H1 (cell line): ENCODE data around the gene SLC28A1. TPM values are rescaled to one million over a fixed set of nuclear protein-coding genes. Genes with fewer than 3 reads are reported as not detected.

Source experiments
- CTCF ChIA-PET: fragments of 300-600 bp; sonication (Branson Sonifier 250); formaldehyde crosslinking; loops from one replicate; lab custom pipeline; 2021; ENCODE audit not compliant: partially characterized antibody; lab: Charles Lee
- POLR2A ChIA-PET: fragments of 300-600 bp; sonication (Branson Sonifier 250); formaldehyde crosslinking; loops from one replicate; lab custom pipeline; 2021; ENCODE audit warnings: inconsistent platforms; ENCODE audit not compliant: partially characterized antibody; lab: Charles Lee
- DNase-seq, 2 experiments: peaks; one replicate each; pipeline versions ENCODE4 v3.0.0 to v3.0.0-alpha.2; 2010 to 2022; ENCODE audit warnings: low spot score in 2 of 2, low read depth in 1 of 2, mixed read lengths in 1 of 2
- FAIRE-seq: peaks from 2 replicates; lab custom pipeline; 2011; peaks lifted over from hg19 to GRCh38; lab: Jason Lieb, UNC
- H2AFZ ChIP-seq: 2 replicates; pipeline ENCODE4 v1.8.1; 2012; ENCODE audit warnings: low read length, inconsistent platforms
- H2AK5ac ChIP-seq: 2 replicates; pipeline ENCODE4 v1.6.1; 2013; ENCODE audit warnings: low read depth, low read length
- H2BK120ac ChIP-seq: replicated peaks from 2 replicates; pipeline ENCODE3; 2013; ENCODE audit warnings: low read depth, low read length, inconsistent platforms
- H2BK12ac ChIP-seq: 2 replicates; pipeline ENCODE4 v1.6.1; 2013; ENCODE audit warnings: low read depth, low read length
- H2BK15ac ChIP-seq: 2 replicates; pipeline ENCODE4 v1.6.1; 2013; ENCODE audit warnings: low read length
- H2BK20ac ChIP-seq: 2 replicates; pipeline ENCODE4 v1.6.1; 2013; ENCODE audit warnings: low read length
- H2BK5ac ChIP-seq: 2 replicates; pipeline ENCODE4 v1.6.1; 2013; ENCODE audit warnings: low read depth, low read length
- H3K14ac ChIP-seq: 2 replicates; pipeline ENCODE4 v1.6.1; 2013; ENCODE audit warnings: inconsistent platforms; ENCODE audit not compliant: insufficient read length
- H3K18ac ChIP-seq: 2 replicates; pipeline ENCODE4 v1.6.1; 2013; ENCODE audit warnings: low read length; ENCODE audit errors: extremely low read depth
- H3K23ac ChIP-seq: 2 replicates; pipeline ENCODE4 v1.6.1; 2013; ENCODE audit warnings: inconsistent platforms; ENCODE audit not compliant: insufficient read length
- H3K23me2 ChIP-seq: 2 replicates; pipeline ENCODE4 v1.6.1; 2013; ENCODE audit warnings: low read depth, low read length
- H3K27ac ChIP-seq: 2 replicates; pipeline ENCODE4 v1.6.1; 2011; ENCODE audit warnings: low read depth, low read length, inconsistent platforms
- H3K27me3 ChIP-seq, 4 experiments: replicated peaks in 1 of 4; 1 replicate in 1 of 4; 2 replicates in 3 of 4; pipeline versions ENCODE4 v1.6.1 to v1.8.1; 2011 to 2013; ENCODE audit warnings: low read length in 3 of 4, mild to moderate bottlenecking in 3 of 4, inconsistent platforms in 2 of 4, mixed read lengths in 2 of 4, moderate library complexity in 1 of 4; ENCODE audit not compliant: control insufficient read depth in 3 of 4, insufficient read depth in 3 of 4; ENCODE audit errors: extremely low read depth in 1 of 4
- H3K36me3 ChIP-seq, 4 experiments: 2 replicates each; pipeline versions ENCODE4 v1.6.1 to v1.8.1; 2011 to 2013; ENCODE audit warnings: mild to moderate bottlenecking in 4 of 4, low read length in 3 of 4, moderate library complexity in 2 of 4, control low read depth in 1 of 4, inconsistent platforms in 1 of 4; ENCODE audit not compliant: insufficient read depth in 4 of 4, control insufficient read depth in 2 of 4
- H3K4ac ChIP-seq: replicated peaks from 2 replicates; pipeline ENCODE3; 2013; ENCODE audit warnings: low read length, low read depth, mixed read lengths, inconsistent platforms; ENCODE audit not compliant: insufficient read length
- H3K4me1 ChIP-seq, 4 experiments: replicated peaks in 1 of 4; 1 replicate in 1 of 4; 2 replicates in 3 of 4; pipeline versions ENCODE4 v1.6.1 to v1.8.1; 2011 to 2013; ENCODE audit warnings: low read length in 3 of 4, inconsistent platforms in 2 of 4, mixed read lengths in 1 of 4; ENCODE audit not compliant: insufficient read depth in 4 of 4, control insufficient read depth in 3 of 4
- H3K4me2 ChIP-seq, 2 experiments: 2 replicates each; pipeline versions ENCODE4 v1.6.1 to v1.8.1; 2011 to 2013; ENCODE audit warnings: low read depth in 2 of 2, low read length in 2 of 2, control low read depth in 1 of 2, inconsistent platforms in 1 of 2, mild to moderate bottlenecking in 1 of 2; ENCODE audit not compliant: insufficient read depth in 1 of 2
- H3K4me3 ChIP-seq, 4 experiments: fragments of 200-600, 300-600 bp in 1 of 4; sonication (generic), shearing (Covaris generic), sonication (Bioruptor Twin) in 1 of 4; 2 replicates each; pipeline versions ENCODE4 v1.5.1 to v1.8.1; 2011 to 2016; ENCODE audit warnings: low read length in 4 of 4, low read depth in 3 of 4, control low read depth in 2 of 4, inconsistent platforms in 2 of 4, mild to moderate bottlenecking in 2 of 4, mixed read lengths in 1 of 4, moderate library complexity in 1 of 4; ENCODE audit not compliant: insufficient read depth in 2 of 4; ENCODE audit errors: extremely low read depth in 1 of 4
- H3K56ac ChIP-seq: replicated peaks from 2 replicates; pipeline ENCODE3; 2013; ENCODE audit warnings: low read depth, mild to moderate bottlenecking, mixed read lengths, low read length, inconsistent platforms; ENCODE audit not compliant: insufficient read length
- H3K79me1 ChIP-seq: 2 replicates; pipeline ENCODE4 v1.6.1; 2013; ENCODE audit warnings: low read depth, low read length, control low read depth
- H3K79me2 ChIP-seq, 2 experiments: 2 replicates each; pipeline versions ENCODE4 v1.6.1 to v1.8.1; 2012 to 2013; ENCODE audit warnings: low read length in 2 of 2, mild to moderate bottlenecking in 2 of 2, inconsistent platforms in 1 of 2; ENCODE audit not compliant: insufficient read depth in 2 of 2, control insufficient read depth in 1 of 2
- H3K9ac ChIP-seq, 4 experiments: replicated peaks in 1 of 4; 1 replicate in 1 of 4; 2 replicates in 3 of 4; pipeline versions ENCODE4 v1.6.1 to v1.8.1; 2011 to 2013; ENCODE audit warnings: low read depth in 3 of 4, low read length in 3 of 4, control low read depth in 2 of 4, mild to moderate bottlenecking in 2 of 4, moderate library complexity in 2 of 4, inconsistent platforms in 1 of 4; ENCODE audit errors: extremely low read depth in 1 of 4
- H3K9me3 ChIP-seq, 2 experiments: 2 replicates each; pipeline versions ENCODE4 v1.6.1 to v1.8.1; 2012 to 2013; ENCODE audit warnings: mild to moderate bottlenecking in 2 of 2, moderate library complexity in 2 of 2, control low read depth in 1 of 2, inconsistent platforms in 1 of 2, low read depth in 1 of 2, low read length in 1 of 2, mixed read lengths in 1 of 2; ENCODE audit not compliant: insufficient read depth in 2 of 2
- H4K20me1 ChIP-seq, 2 experiments: replicated peaks in 1 of 2; 2 replicates each; pipeline versions ENCODE3 to v1.8.1; 2011 to 2013; ENCODE audit warnings: inconsistent platforms in 2 of 2, low read length in 2 of 2, mild to moderate bottlenecking in 1 of 2; ENCODE audit not compliant: insufficient read depth in 2 of 2, control insufficient read depth in 1 of 2
- H4K5ac ChIP-seq: 2 replicates; pipeline ENCODE4 v1.6.1; 2013; ENCODE audit warnings: low read length, low read depth, mixed read lengths, inconsistent platforms; ENCODE audit not compliant: insufficient read length
- H4K8ac ChIP-seq: 2 replicates; pipeline ENCODE4 v1.8.0; 2013; ENCODE audit warnings: mild to moderate bottlenecking, moderate library complexity, low read length, inconsistent platforms; ENCODE audit not compliant: insufficient read depth; ENCODE audit errors: extremely low read depth
- H4K91ac ChIP-seq: replicated peaks from 2 replicates; pipeline ENCODE3; 2013; ENCODE audit warnings: low read length, mixed read lengths, inconsistent platforms; ENCODE audit not compliant: insufficient read length
- CEBPB ChIP-seq: IDR thresholded peaks from 2 replicates; pipeline ENCODE4 v1.6.1; 2012; ENCODE audit warnings: low read depth, low read length
- EZH2 ChIP-seq: fragments of 200-600 bp; sonication (generic); IDR thresholded peaks from 2 replicates; pipeline ENCODE4 v1.7.1; 2012; ENCODE audit warnings: low read depth, mild to moderate bottlenecking, moderate library complexity, low read length, inconsistent platforms; ENCODE audit not compliant: severe bottlenecking
- FOSL1 ChIP-seq: IDR thresholded peaks from 2 replicates; pipeline ENCODE4 v1.6.1; 2011; ENCODE audit warnings: mild to moderate bottlenecking, low read depth, low read length, moderate library complexity; ENCODE audit not compliant: insufficient read depth
- RNF2 ChIP-seq: fragments of 200-900, 300-1000 bp; sonication (generic); IDR thresholded peaks from 2 replicates; pipeline ENCODE4 v1.7.1; 2016; ENCODE audit warnings: borderline replicate concordance, low read depth, mild to moderate bottlenecking, antibody characterized with exemption, low read length; ENCODE audit not compliant: poor library complexity, severe bottlenecking; ENCODE audit errors: missing control alignments
- SP1 ChIP-seq: IDR thresholded peaks from 2 replicates; pipeline ENCODE4 v1.6.1; 2011; ENCODE audit warnings: low read depth, low read length
- SRF ChIP-seq: IDR thresholded peaks from 2 replicates; pipeline ENCODE4 v1.6.1; 2011; ENCODE audit warnings: mild to moderate bottlenecking, low read depth, low read length, moderate library complexity
- SUZ12 ChIP-seq: fragments of 200-600 bp; sonication (generic); IDR thresholded peaks from 2 replicates; pipeline ENCODE4 v1.6.1; 2012; ENCODE audit warnings: mild to moderate bottlenecking, inconsistent platforms, low read length, moderate library complexity, mixed read lengths
- YY1 ChIP-seq: IDR thresholded peaks from 2 replicates; pipeline ENCODE4 v1.6.1; 2011; ENCODE audit warnings: low read depth, mild to moderate bottlenecking, low read length
- WGBS, 2 experiments: shearing (Covaris generic) in 1 of 2; methylation state at CpG; one replicate each; pipeline versions ENCODE4 v1.1.6 to v1.1.7; 2013 to 2015; ENCODE audit warnings: low lambda C conversion rate in 2 of 2, mixed read lengths in 2 of 2, inconsistent platforms in 1 of 2, low coverage in 1 of 2, missing lambda C conversion rate in 1 of 2; ENCODE audit not compliant: insufficient replicate concordance in 2 of 2, insufficient coverage in 1 of 2, insufficient read length in 1 of 2; ENCODE audit errors: extremely low coverage in 1 of 2, missing lambda C conversion rate in 1 of 2; 5-methylcytosine and 5-hydroxymethylcytosine counted together
- polyA plus RNA-seq, 7 experiments: library from polyadenylated mRNA; depleted of rRNA in 3 of 7; stranded (reverse) in 5 of 7; unstranded in 2 of 7; fragments of >200 nt in 5 of 7; fragments of 200-250 nt in 2 of 7; gene quantifications; 1 replicate in 5 of 7; 2 replicates in 1 of 7; 4 replicates in 1 of 7; pipeline versions ENCODE4 v1.2.1 to v1.2.3, GENCODE V29; 2011 to 2013; ENCODE audit warnings: missing spikeins in 2 of 7, mixed read lengths in 2 of 7
- total RNA-seq: library from RNA; stranded (reverse); fragmentation: NEBNext Ultra II Directional; extraction: Animal tissue kit (Norgen Biotek cat#: 25700); gene quantifications from 2 replicates; pipeline ENCODE4 v1.2.1, GENCODE V29; 2021
- TF ChIP-seq, protein P1 (sequence below): IDR thresholded peaks from 2 replicates; pipeline ENCODE4 v1.6.1; 2012; ENCODE audit warnings: low read length, inconsistent platforms

SLC28A1 gene
- total and polyA plus RNA-seq, 2 of the 8 experiments (the other 6 are each of a cell fraction or from before 2014, with no cell fraction given) = 0.09 TPM; not detected in 1

DNA sequence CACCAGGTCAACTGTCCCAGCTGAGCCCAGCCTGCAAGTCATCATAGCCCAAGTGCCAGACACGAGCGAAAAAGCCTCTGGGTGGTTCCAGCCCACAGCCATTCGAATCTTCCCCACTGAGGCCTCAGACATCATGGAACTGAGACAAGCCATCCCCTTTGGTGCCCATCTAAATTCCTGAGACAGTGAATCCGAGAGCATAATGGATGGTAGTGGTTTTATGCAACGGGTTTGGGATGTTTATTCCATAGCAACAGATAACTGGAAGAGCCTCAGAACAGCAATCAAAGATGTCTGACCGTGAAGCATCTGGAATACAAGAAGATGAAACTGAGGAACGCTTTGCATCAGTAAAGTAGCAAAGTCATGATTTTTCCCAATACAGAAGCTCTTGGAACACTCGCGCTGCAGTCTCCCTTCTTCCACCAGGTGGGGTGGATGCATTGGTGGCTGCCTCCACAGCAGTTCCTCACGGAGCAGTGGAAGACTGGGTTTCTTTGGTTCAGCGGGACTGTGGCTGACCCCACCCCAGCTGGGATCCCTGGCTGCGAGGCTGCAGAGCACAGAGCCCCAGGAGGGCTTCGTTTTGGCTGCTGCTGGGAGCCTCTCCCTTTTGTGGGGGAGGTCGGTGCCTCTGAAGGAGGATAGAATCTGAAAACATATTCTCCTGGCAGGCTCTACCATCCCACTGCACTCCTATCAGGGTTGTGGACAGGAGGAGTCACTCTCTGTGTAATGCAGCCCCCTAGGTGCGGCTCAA lies 70.8 kb downstream of the SLC28A1 start:
- Histone ChIP-seq H3K23ac (no peak overlapping the region), H3K9ac (no peak overlapping the region), H2AFZ (peak overlapping the region; percentile 73), H3K36me3 (no peaks in the 10 kb centered on the region), H4K5ac (no peak overlapping the region), H3K4me3 (no peak overlapping the region), H3K27ac (no peak overlapping the region), H3K56ac (no peak overlapping the region), H4K91ac (no peak overlapping the region), H2BK5ac (no peak overlapping the region), H3K79me1 (no peaks in the 10 kb centered on the region), H3K4me1 (peaks cover 0 to 9% (median 1%) of the 10 kb centered on the region in 4 experiments; a peak in 4 of 7 replicates), H3K23me2 (no peaks in the 10 kb centered on the region), H3K4ac (no peak overlapping the region), H2BK12ac (no peak overlapping the region), H3K18ac (no peak overlapping the region), H3K9me3 (no peaks in the 10 kb centered on the region), H2BK15ac (0 out of 2 replicates have a peak overlapping the region, but pooled peaks have one; percentile 32), H3K4me2 (peak overlapping the region in 1 of 2 experiments; percentile 50; a peak in 1 of 4 replicates), H4K20me1 (no peaks in the 10 kb centered on the region), H3K27me3 (no peaks in the 10 kb centered on the region), H4K8ac (no peak overlapping the region), H3K79me2 (no peaks in the 10 kb centered on the region), H3K14ac (no peak overlapping the region), H2BK20ac (no peak overlapping the region; the same call in 1 of the 2 replicates), H2AK5ac (no peak overlapping the region), H2BK120ac (no peak overlapping the region)
- ChIA-PET POLR2A (no interaction called here), CTCF (interaction anchor here (0.6 to 3.2 kb wide), 18 partner anchors 8 to 383 kb away, joined by 3 to 27 read pairs (median 4); no protein-coding TSS in a partner anchor)
- FAIRE-seq (no peak), DNase-seq (peak in 1 of 2 experiments; percentile 70)
- WGBS, 2 experiments = 55% methylated on average over 15 of the region's 15 CpGs; no CpG with 5 or more reads in 1 of the 2 experiments
- TF ChIP-seq RNF2 (no peak), FOSL1 (no peak), YY1 (peak; percentile 46; the same call in 1 of the 2 replicates), SRF (no peak), SP1 (no peak), EZH2 (peak; percentile 9), SUZ12 (peak; percentile 32; the same call in 1 of the 2 replicates), CEBPB (no peak)
- TF ChIP-seq, protein P1, sequence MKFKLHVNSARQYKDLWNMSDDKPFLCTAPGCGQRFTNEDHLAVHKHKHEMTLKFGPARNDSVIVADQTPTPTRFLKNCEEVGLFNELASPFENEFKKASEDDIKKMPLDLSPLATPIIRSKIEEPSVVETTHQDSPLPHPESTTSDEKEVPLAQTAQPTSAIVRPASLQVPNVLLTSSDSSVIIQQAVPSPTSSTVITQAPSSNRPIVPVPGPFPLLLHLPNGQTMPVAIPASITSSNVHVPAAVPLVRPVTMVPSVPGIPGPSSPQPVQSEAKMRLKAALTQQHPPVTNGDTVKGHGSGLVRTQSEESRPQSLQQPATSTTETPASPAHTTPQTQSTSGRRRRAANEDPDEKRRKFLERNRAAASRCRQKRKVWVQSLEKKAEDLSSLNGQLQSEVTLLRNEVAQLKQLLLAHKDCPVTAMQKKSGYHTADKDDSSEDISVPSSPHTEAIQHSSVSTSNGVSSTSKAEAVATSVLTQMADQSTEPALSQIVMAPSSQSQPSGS = no peak
